Aorta (tissue), 5 donors: Measurements from ENCODE around the gene NCBP3. TPM values are rescaled to one million over a fixed set of nuclear protein-coding genes. Genes with fewer than 3 reads are reported as not detected.
A peak's percentile ranks its signal among the peaks of the same experiment; 100 is the strongest.
"Not testable (repeated sequence)": the region's sequence is repeated elsewhere in the genome, so short reads cannot be mapped to it uniquely, and the experiment has no call there.

Experiments used
- ATAC-seq: fragments of 200-7000 bp; cut with Tn5 transposase; one replicate; pipeline ENCODE4 v1.9.1; 2022; ENCODE audit warnings: moderate library complexity; ENCODE audit not compliant: low FRiP score
- DNase-seq, 2 donors: peaks; one replicate each; pipeline ENCODE4 v3.0.0-alpha.2; 2020
- H3K27ac ChIP-seq, 2 donors: one replicate each; pipeline ENCODE4 v1.5.1; 2013; ENCODE audit warnings: low read length in 2 of 2, mild to moderate bottlenecking in 2 of 2, moderate library complexity in 2 of 2, control low read depth in 1 of 2, inconsistent platforms in 1 of 2, low read depth in 1 of 2
- H3K27me3 ChIP-seq, 2 donors: one replicate each; pipeline ENCODE4 v1.6.1; 2013; ENCODE audit warnings: control low read depth in 1 of 2, low read length in 1 of 2, mild to moderate bottlenecking in 1 of 2, moderate library complexity in 1 of 2; ENCODE audit not compliant: insufficient read depth in 2 of 2, control insufficient read depth in 1 of 2
- H3K36me3 ChIP-seq, 2 donors: one replicate each; pipeline ENCODE4 v1.6.1; 2013; ENCODE audit warnings: control low read depth in 1 of 2, low read length in 1 of 2, mild to moderate bottlenecking in 1 of 2; ENCODE audit not compliant: insufficient read depth in 2 of 2, control insufficient read depth in 1 of 2
- H3K4me1 ChIP-seq, 2 donors: one replicate each; pipeline ENCODE4 v1.6.1; 2013; ENCODE audit warnings: low read length in 2 of 2, control low read depth in 1 of 2, mild to moderate bottlenecking in 1 of 2, moderate library complexity in 1 of 2; ENCODE audit not compliant: insufficient read depth in 2 of 2, control insufficient read depth in 1 of 2
- H3K4me3 ChIP-seq, 2 donors: one replicate each; pipeline ENCODE4 v1.5.1; 2013; ENCODE audit warnings: low read length in 2 of 2, control low read depth in 1 of 2, mild to moderate bottlenecking in 1 of 2
- H3K9me3 ChIP-seq: one replicate; pipeline ENCODE4 v1.6.1; 2013; ENCODE audit warnings: mild to moderate bottlenecking, low read length; ENCODE audit not compliant: control insufficient read depth
- WGBS, 2 donors: extraction: QIAGEN DNeasy Blood & Tissue Kit; methylation state at CpG; one replicate each; pipeline ENCODE4 v1.1.7; 2013; 5-methylcytosine and 5-hydroxymethylcytosine counted together
- intact Hi-C, 2 donors: fragments of 100-400 bp; cut with DNase I; formaldehyde crosslinking; loops; one replicate each; pipeline versions ENCODE4 v1.14.2 to v1.15.0; 2022
- polyA plus RNA-seq, 2 donors: library from polyadenylated mRNA; stranded (reverse); fragments of 200-250 nt; gene quantifications; one replicate each; pipeline ENCODE4 v1.2.3, GENCODE V29; 2013
- total RNA-seq, 2 donors: library from RNA; stranded (reverse); fragmentation: NEBNext Ultra II Directional; extraction: Animal tissue kit (Norgen Biotek cat#: 25700); gene quantifications; one replicate each; pipeline ENCODE4 v1.2.1, GENCODE V29; 2021
- donor health status: healthy with polysubstance abuse.
- donor health status: Bipolar disorder and iron deficiency.
- donor health status: DM: no; HTN: no; CAD: no.
- donor health status: DM: no; HTN: no; CAD: no.
- donor health status: DM: yes; HTN: yes; CAD: no.

Gene NCBP3
- total and polyA plus RNA-seq, 4 donors, result 6.5 to 36.9 (median 23.6) TPM

- peak in 1 of 2 donors; percentile 53 for DNase-seq
- intact Hi-C loops, result no loop called here
These were observed 47.5 kb downstream of the NCBP3 start for GRCh38 chr17:3798273-3799180.

GRCh38 chr17:3796822-3797170, 49.2 kb downstream of the NCBP3 start:
- Histone ChIP-seq H3K4me3 (no peak overlapping the region), H3K36me3 (no peaks in the 10 kb centered on the region), H3K27me3 (no peaks in the 10 kb centered on the region), H3K4me1 (no peaks in the 10 kb centered on the region), H3K9me3 (no peaks in the 10 kb centered on the region), H3K27ac (no peak overlapping the region)
- DNase-seq (peak in 1 of 2 donors; percentile 67), ATAC-seq (no peak)
- WGBS, 2 donors, result 87 to 89% methylated on average over 9 of the region's 9 CpGs
- intact Hi-C loops, result no loop called here

More at GRCh38 chr17:3798273-3799180, 47.5 kb downstream of the NCBP3 start:
- no peaks in the 10 kb centered on the region for H3K36me3 ChIP-seq
- H3K4me1 ChIP-seq, result no peaks in the 10 kb centered on the region
- 81 to 85% methylated on average over 15 of the region's 15 CpGs for whole genome bisulfite sequencing, 2 donors
- no peak for ATAC-seq
- no peaks in the 10 kb centered on the region for H3K9me3 ChIP-seq
- H3K27ac ChIP-seq, result no peak overlapping the region
- no peaks in the 10 kb centered on the region for H3K27me3 ChIP-seq
- H3K4me3 ChIP-seq, result no peak overlapping the region

GRCh38 chr17:3796110-3796821, 49.8 kb downstream of the NCBP3 start:
- H3K27ac ChIP-seq, result no peak overlapping the region
- 83 to 86% methylated on average over 17 of the region's 17 CpGs for WGBS, 2 donors
- H3K27me3 ChIP-seq, result no peaks in the 10 kb centered on the region
- no peaks in the 10 kb centered on the region for H3K36me3 ChIP-seq
- H3K4me3 ChIP-seq, result no peak overlapping the region
- no peak for ATAC-seq
- intact Hi-C loops, result no loop called here
- DNase-seq, result peak in 1 of 2 donors; percentile 74
- H3K9me3 ChIP-seq, result no peaks in the 10 kb centered on the region
- no peaks in the 10 kb centered on the region for H3K4me1 ChIP-seq

- DNase-seq (peak in 1 of 2 donors; percentile 53), ATAC-seq (no peak)
- H3K27me3 ChIP-seq, result no peaks in the 10 kb centered on the region
- no peak overlapping the region for H3K27ac ChIP-seq
- intact Hi-C loops, result no loop called here
- no peak overlapping the region for H3K4me3 ChIP-seq
- 81 to 85% methylated on average over 31 of the region's 31 CpGs for WGBS, 2 donors
- H3K4me1 ChIP-seq, result no peaks in the 10 kb centered on the region
- no peaks in the 10 kb centered on the region for H3K36me3 ChIP-seq
- no peaks in the 10 kb centered on the region for H3K9me3 ChIP-seq
These were observed 50.5 kb downstream of the NCBP3 start for GRCh38 chr17:3795390-3796102.

- DNase-seq (peak in 1 of 2 donors; percentile 47), ATAC-seq (no peak)
- no peak overlapping the region for H3K4me3 ChIP-seq
- intact Hi-C loops, result no loop called here
- H3K27me3 ChIP-seq, result no peaks in the 10 kb centered on the region
- 74 to 75% methylated on average over 26 of the region's 26 CpGs for WGBS, 2 donors
- H3K36me3 ChIP-seq, result no peaks in the 10 kb centered on the region
- H3K27ac ChIP-seq, result no peak overlapping the region
- no peaks in the 10 kb centered on the region for H3K4me1 ChIP-seq
- no peaks in the 10 kb centered on the region for H3K9me3 ChIP-seq
These were observed 51.3 kb downstream of the NCBP3 start for GRCh38 chr17:3794557-3795389.

GRCh38 chr17:3794152-3794551, 51.9 kb downstream of the NCBP3 start:
- intact Hi-C loops, H3K4me1 ChIP-seq, H3K36me3 ChIP-seq, H3K4me3 ChIP-seq, DNase-seq, H3K27ac ChIP-seq, H3K9me3 ChIP-seq, ATAC-seq, H3K27me3 ChIP-seq: not testable (repeated sequence)
- 87 to 93% methylated on average over 8 to 9 of the region's 9 CpGs for WGBS, 2 donors

- H3K4me1 ChIP-seq, ATAC-seq, DNase-seq, H3K4me3 ChIP-seq, H3K27me3 ChIP-seq, H3K9me3 ChIP-seq, intact Hi-C loops, H3K27ac ChIP-seq, H3K36me3 ChIP-seq: not testable (repeated sequence)
- 77 to 84% methylated on average over 7 of the region's 7 CpGs for WGBS, 2 donors
These were observed 52.8 kb downstream of the NCBP3 start for GRCh38 chr17:3793258-3793657.

GRCh38 chr17:3792481-3792880, 53.6 kb downstream of the NCBP3 start:
- intact Hi-C loops, result no loop called here
- H3K36me3 ChIP-seq, result no peaks in the 10 kb centered on the region

More at GRCh38 chr17:3792481-3792880, 53.6 kb downstream of the NCBP3 start:
- 4 to 12% methylated on average over 6 of the region's 6 CpGs for WGBS, 2 donors
- DNase-seq, result no peak
- no peak overlapping the region for H3K27ac ChIP-seq
- no peaks in the 10 kb centered on the region for H3K9me3 ChIP-seq
- no peaks in the 10 kb centered on the region for H3K4me1 ChIP-seq
- ATAC-seq, result no peak
- no peak overlapping the region for H3K4me3 ChIP-seq
- H3K27me3 ChIP-seq, result no peaks in the 10 kb centered on the region
